GM19099 (cell line): Measurements from ENCODE around the gene ZNF500.

Source experiments
- POLR2A ChIP-seq: IDR thresholded peaks from 3 replicates; pipeline ENCODE4 v1.6.1; 2011; ENCODE audit warnings: low read depth; ENCODE audit not compliant: insufficient read length; ENCODE audit errors: extremely low read depth

ZNF500 gene

GRCh38 chr16:4713663-4714501 is 53.1 kb downstream of the ZNF500 start:
- TF ChIP-seq POLR2A: no peak

- no peak for TF ChIP-seq POLR2A
Measured at GRCh38 chr16:4709481-4709880, 57.5 kb downstream of the ZNF500 start.

GRCh38 chr16:4706871-4707270 is 60.1 kb downstream of the ZNF500 start:
- no peak for TF ChIP-seq POLR2A

GRCh38 chr16:4704913-4705312 is 62.0 kb downstream of the ZNF500 start:
- no peak for TF ChIP-seq POLR2A

- TF ChIP-seq POLR2A: no peak
Measured at GRCh38 chr16:4704491-4704890, 62.5 kb downstream of the ZNF500 start.

GRCh38 chr16:4703906-4704305 is 63.1 kb downstream of the ZNF500 start:
- TF ChIP-seq POLR2A: no peak

- TF ChIP-seq POLR2A: no peak
Measured at GRCh38 chr16:4702466-4702808, 64.5 kb downstream of the ZNF500 start.

- TF ChIP-seq POLR2A: no peak
Measured at GRCh38 chr16:4701791-4702465, 65.0 kb downstream of the ZNF500 start.

- no peak for TF ChIP-seq POLR2A
Measured at GRCh38 chr16:4700997-4701743, 65.8 kb downstream of the ZNF500 start.

GRCh38 chr16:4700380-4700996 is 66.5 kb downstream of the ZNF500 start:
- TF ChIP-seq POLR2A: no peak

GRCh38 chr16:4699046-4699556 is 67.9 kb downstream of the ZNF500 start:
- TF ChIP-seq POLR2A: no peak

- TF ChIP-seq POLR2A: no peak
Measured at GRCh38 chr16:4698321-4699045, 68.5 kb downstream of the ZNF500 start.
